ENCODE results near the gene ZNF428. TPM values are rescaled to one million over a fixed set of nuclear protein-coding genes. Genes with fewer than 3 reads are reported as not detected.
"Not testable (repeated sequence)": the region's sequence is repeated elsewhere in the genome, so short reads cannot be mapped to it uniquely, and the experiment has no call there.

Gene ZNF428
- total RNA-seq, 1 experiment from 2014 or later = 39.6 TPM

DNA sequence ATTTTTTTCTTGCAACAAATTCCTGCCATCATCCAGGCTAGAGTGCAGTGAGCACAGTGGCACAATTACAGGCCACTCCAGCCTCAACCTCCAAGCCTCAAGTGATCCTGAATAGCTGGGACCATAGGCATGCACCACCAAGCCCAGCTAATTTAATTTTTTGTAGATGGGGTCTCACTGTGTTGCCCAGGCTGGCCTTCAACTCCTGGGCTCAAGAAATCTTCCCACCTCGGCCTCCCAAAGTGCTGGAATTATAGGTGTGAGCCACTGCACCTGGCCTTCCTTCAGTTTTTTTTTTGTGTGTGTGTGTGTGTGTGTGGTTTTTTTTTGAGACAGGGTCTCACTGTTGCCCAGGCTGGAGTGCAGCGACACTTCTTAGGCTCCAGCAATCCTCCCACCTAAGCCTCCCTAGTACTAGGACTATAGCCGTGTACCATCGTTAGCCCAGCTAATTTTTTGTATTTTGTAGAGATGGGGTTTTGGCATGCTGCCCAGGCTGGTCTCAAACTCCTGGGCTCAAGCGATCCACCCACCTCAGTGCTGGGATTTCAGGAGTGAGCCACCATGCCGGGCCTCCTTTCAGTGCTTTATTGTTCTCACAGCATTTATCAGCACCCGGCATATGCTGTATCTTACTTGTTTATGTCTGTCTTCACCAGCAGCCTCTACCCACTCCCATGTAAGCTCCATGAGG lies 13.4 kb downstream of the ZNF428 start:
- H3K4me1 ChIP-seq (ENCODE audit: control insufficient read depth in 1 of 2, insufficient read depth in 2 of 2, low read length in 2 of 2) = no peaks in the 10 kb centered on the region
- no peak overlapping the region for H3K9ac ChIP-seq (ENCODE audit: low read length)
- DNase-seq (ENCODE audit: low read depth, low spot score) (no peak), ATAC-seq (no peak)
- no peak overlapping the region for H3K4me2 ChIP-seq (ENCODE audit: low read length)
- H2AFZ ChIP-seq (ENCODE audit: low read depth, low read length, poor library complexity, severe bottlenecking) = no peak overlapping the region
- H3K27me3 ChIP-seq (ENCODE audit: insufficient read depth, low read length) = no peaks in the 10 kb centered on the region
- H3K9me2 ChIP-seq (ENCODE audit: insufficient read depth) = no peaks in the 10 kb centered on the region
- ChIA-PET CTCF (interaction anchor here (1.2 kb wide), 1 partner anchor 11 kb away, joined by 3 read pairs; no protein-coding TSS in a partner anchor), RAD21 (ENCODE audit: low non-redundant PET in 1 of 2, low total read pairs in 2 of 2, uncharacterized antibody in 2 of 2, unreplicated experiment in 2 of 2) (no interaction called here), POLR2A (interaction anchor here (1.9 kb wide), 1 partner anchor 10 kb away, joined by 5 read pairs; the partner anchor contains the start of genes IRGQ and ZNF576)
- TF ChIP-seq, protein P1, sequence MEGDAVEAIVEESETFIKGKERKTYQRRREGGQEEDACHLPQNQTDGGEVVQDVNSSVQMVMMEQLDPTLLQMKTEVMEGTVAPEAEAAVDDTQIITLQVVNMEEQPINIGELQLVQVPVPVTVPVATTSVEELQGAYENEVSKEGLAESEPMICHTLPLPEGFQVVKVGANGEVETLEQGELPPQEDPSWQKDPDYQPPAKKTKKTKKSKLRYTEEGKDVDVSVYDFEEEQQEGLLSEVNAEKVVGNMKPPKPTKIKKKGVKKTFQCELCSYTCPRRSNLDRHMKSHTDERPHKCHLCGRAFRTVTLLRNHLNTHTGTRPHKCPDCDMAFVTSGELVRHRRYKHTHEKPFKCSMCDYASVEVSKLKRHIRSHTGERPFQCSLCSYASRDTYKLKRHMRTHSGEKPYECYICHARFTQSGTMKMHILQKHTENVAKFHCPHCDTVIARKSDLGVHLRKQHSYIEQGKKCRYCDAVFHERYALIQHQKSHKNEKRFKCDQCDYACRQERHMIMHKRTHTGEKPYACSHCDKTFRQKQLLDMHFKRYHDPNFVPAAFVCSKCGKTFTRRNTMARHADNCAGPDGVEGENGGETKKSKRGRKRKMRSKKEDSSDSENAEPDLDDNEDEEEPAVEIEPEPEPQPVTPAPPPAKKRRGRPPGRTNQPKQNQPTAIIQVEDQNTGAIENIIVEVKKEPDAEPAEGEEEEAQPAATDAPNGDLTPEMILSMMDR (IDR thresholded peaks at IDR 0.05 in 2 of 3, conservative IDR thresholded peaks at IDR 0.05 in 1 of 3; ENCODE audit: borderline replicate concordance in 1 of 3, insufficient read depth in 1 of 3, low read depth in 2 of 3, low read length in 2 of 3) = no peak
- TF ChIP-seq SIN3A (IDR thresholded peaks at IDR 0.05; ENCODE audit: low read depth) (no peak), EZH2 (IDR thresholded peaks at IDR 0.05) (no peak), JUND (IDR thresholded peaks at IDR 0.05) (no peak), YY1 (IDR thresholded peaks at IDR 0.05; ENCODE audit: extremely low read depth, insufficient replicate concordance, low read depth, low read length) (no peak), POLR2AphosphoS5 (IDR thresholded peaks at IDR 0.05; ENCODE audit: low read depth, low read length) (no peak)
- H3K9me3 ChIP-seq (ENCODE audit: control insufficient read depth in 1 of 2, insufficient read depth in 1 of 2, low read depth in 1 of 2, low read length in 2 of 2) = no peaks in the 10 kb centered on the region
- intact Hi-C loops (cut with micrococcal nuclease) = no loop called here
- no TSS peak for BruUV-seq (replicated peaks)
- H3K27ac ChIP-seq (ENCODE audit: low read depth, low read length) = no peak overlapping the region
- H3K4me3 ChIP-seq (replicated peaks in 1 of 2; ENCODE audit: low read depth in 1 of 2, low read length in 2 of 2) = no peak overlapping the region
- peaks cover 2 to 4% of the 10 kb centered on the region in 2 experiments; a peak in 1 of 4 replicates for H3K36me3 ChIP-seq (ENCODE audit: control insufficient read depth in 1 of 2, insufficient read depth in 2 of 2, low read length in 2 of 2)
- H4K20me1 ChIP-seq (ENCODE audit: insufficient read depth) = no peaks in the 10 kb centered on the region
- no peaks in the 10 kb centered on the region for H3K79me2 ChIP-seq (ENCODE audit: insufficient read depth, low read length)

DNA sequence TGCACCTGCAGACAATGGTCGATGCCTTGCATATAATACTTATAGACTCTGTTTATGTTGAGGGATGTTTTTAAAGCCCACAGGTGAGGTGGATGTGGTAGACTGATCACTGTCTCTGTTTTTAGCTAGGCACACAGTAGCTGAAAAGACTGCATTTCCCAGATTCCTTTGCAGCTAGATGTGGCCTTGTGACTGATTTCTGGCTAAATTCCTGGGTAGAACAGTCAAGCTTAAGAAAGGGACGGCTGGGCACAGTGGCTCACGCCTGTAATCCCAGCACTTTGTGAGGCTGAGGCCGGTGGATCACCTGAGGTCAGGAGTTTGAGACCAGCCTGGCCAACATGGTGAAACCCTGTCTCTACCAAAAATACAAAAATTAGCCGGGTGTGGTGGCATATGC lies 19.1 kb downstream of the ZNF428 start:
- H3K27me3 ChIP-seq (ENCODE audit: insufficient read depth, low read length); DNase-seq (ENCODE audit: low read depth, low spot score); H3K9ac ChIP-seq (ENCODE audit: low read length); H3K9me3 ChIP-seq (ENCODE audit: control insufficient read depth in 1 of 2, insufficient read depth in 1 of 2, low read depth in 1 of 2, low read length in 2 of 2); ATAC-seq; intact Hi-C loops (cut with micrococcal nuclease); H4K20me1 ChIP-seq (ENCODE audit: insufficient read depth); RAD21 ChIA-PET (ENCODE audit: low non-redundant PET in 1 of 2, low total read pairs in 2 of 2, uncharacterized antibody in 2 of 2, unreplicated experiment in 2 of 2); H3K27ac ChIP-seq (ENCODE audit: low read depth, low read length); POLR2A ChIA-PET; BruUV-seq (replicated peaks); CTCF ChIA-PET; H3K9me2 ChIP-seq (ENCODE audit: insufficient read depth); H3K4me2 ChIP-seq (ENCODE audit: low read length); H2AFZ ChIP-seq (ENCODE audit: low read depth, low read length, poor library complexity, severe bottlenecking); H3K4me3 ChIP-seq (replicated peaks in 1 of 2; ENCODE audit: low read depth in 1 of 2, low read length in 2 of 2): not testable (repeated sequence)
- H3K4me1 ChIP-seq (ENCODE audit: control insufficient read depth in 1 of 2, insufficient read depth in 2 of 2, low read length in 2 of 2) = peaks cover 9 to 12% of the 10 kb centered on the region in 2 experiments; a peak in 3 of 4 replicates
- H3K36me3 ChIP-seq (ENCODE audit: control insufficient read depth in 1 of 2, insufficient read depth in 2 of 2, low read length in 2 of 2) = peaks cover 4 to 18% of the 10 kb centered on the region in 2 experiments; a peak in 2 of 4 replicates
- peaks cover 36% of the 10 kb centered on the region for H3K79me2 ChIP-seq (ENCODE audit: insufficient read depth, low read length)

All from HCT116 (cell line).